HFF-Myc (cell line): ENCODE data around the gene SCGB1D4.
"Not testable (repeated sequence)": the region's sequence is repeated elsewhere in the genome, so short reads cannot be mapped to it uniquely, and the experiment has no call there.

ENCODE experiments used
- DNase-seq: peaks from one replicate; pipeline ENCODE4 v3.0.0-alpha.2; 2011; ENCODE audit warnings: low read depth; ENCODE audit errors: extremely low read depth
- H3K4me3 ChIP-seq: replicated peaks from 2 replicates; pipeline ENCODE4 v1.5.1; 2011; ENCODE audit warnings: low read depth, mild to moderate bottlenecking, control low read depth, low read length
- CTCF ChIP-seq: IDR thresholded peaks from 2 replicates; pipeline ENCODE4 v1.5.1; 2012; ENCODE audit warnings: mild to moderate bottlenecking, low read depth, low read length, control low read depth; ENCODE audit errors: missing control alignments

SCGB1D4 gene

GRCh38 chr11:62337303-62338181 lies 38.7 kb upstream of the SCGB1D4 start, which contains the start of gene ASRGL1:
Gene ASRGL1, plus strand, starts transcription at chr11:62337448. Its CDS starts 530 bp downstream, at chr11:62337978.
- TF ChIP-seq CTCF: no peak
- peak; percentile 22 for DNase-seq
- H3K4me3 ChIP-seq: peak within 1 kb of the TSS; percentile 55

- DNase-seq: not testable (repeated sequence)
- peak overlapping the region; percentile 55 for H3K4me3 ChIP-seq
Measured at GRCh38 chr11:62336949-62337302, 38.1 kb upstream of the SCGB1D4 start.

GRCh38 chr11:62333768-62334167 lies 34.9 kb upstream of the SCGB1D4 start:
- no peak for TF ChIP-seq CTCF
- no peak overlapping the region for H3K4me3 ChIP-seq
- no peak for DNase-seq

GRCh38 chr11:62331264-62331663 lies 32.4 kb upstream of the SCGB1D4 start:
- not testable (repeated sequence) for H3K4me3 ChIP-seq, DNase-seq

GRCh38 chr11:62327541-62327940 lies 28.7 kb upstream of the SCGB1D4 start:
- H3K4me3 ChIP-seq, DNase-seq: not testable (repeated sequence)

GRCh38 chr11:62326719-62327118 lies 27.8 kb upstream of the SCGB1D4 start:
- H3K4me3 ChIP-seq, DNase-seq: not testable (repeated sequence)

GRCh38 chr11:62325781-62326180 lies 26.9 kb upstream of the SCGB1D4 start:
- not testable (repeated sequence) for DNase-seq, H3K4me3 ChIP-seq

GRCh38 chr11:62324731-62325556 lies 26.1 kb upstream of the SCGB1D4 start:
- H3K4me3 ChIP-seq: no peak overlapping the region
- peak; percentile 80 for TF ChIP-seq CTCF
- peak; percentile 15 for DNase-seq

GRCh38 chr11:62322524-62322923 lies 23.6 kb upstream of the SCGB1D4 start:
- H3K4me3 ChIP-seq: no peak overlapping the region
- TF ChIP-seq CTCF: no peak
- no peak for DNase-seq
